Fibroblast of skin of abdomen (primary cell): ENCODE measurements around the gene CSNK1G2.
"Not testable (repeated sequence)": the region's sequence is repeated elsewhere in the genome, so short reads cannot be mapped to it uniquely, and the experiment has no call there.

Experiments used
- DNase-seq: peaks from one replicate; pipeline ENCODE4 v3.0.0-alpha.2; 2013

CSNK1G2 gene

DNA sequence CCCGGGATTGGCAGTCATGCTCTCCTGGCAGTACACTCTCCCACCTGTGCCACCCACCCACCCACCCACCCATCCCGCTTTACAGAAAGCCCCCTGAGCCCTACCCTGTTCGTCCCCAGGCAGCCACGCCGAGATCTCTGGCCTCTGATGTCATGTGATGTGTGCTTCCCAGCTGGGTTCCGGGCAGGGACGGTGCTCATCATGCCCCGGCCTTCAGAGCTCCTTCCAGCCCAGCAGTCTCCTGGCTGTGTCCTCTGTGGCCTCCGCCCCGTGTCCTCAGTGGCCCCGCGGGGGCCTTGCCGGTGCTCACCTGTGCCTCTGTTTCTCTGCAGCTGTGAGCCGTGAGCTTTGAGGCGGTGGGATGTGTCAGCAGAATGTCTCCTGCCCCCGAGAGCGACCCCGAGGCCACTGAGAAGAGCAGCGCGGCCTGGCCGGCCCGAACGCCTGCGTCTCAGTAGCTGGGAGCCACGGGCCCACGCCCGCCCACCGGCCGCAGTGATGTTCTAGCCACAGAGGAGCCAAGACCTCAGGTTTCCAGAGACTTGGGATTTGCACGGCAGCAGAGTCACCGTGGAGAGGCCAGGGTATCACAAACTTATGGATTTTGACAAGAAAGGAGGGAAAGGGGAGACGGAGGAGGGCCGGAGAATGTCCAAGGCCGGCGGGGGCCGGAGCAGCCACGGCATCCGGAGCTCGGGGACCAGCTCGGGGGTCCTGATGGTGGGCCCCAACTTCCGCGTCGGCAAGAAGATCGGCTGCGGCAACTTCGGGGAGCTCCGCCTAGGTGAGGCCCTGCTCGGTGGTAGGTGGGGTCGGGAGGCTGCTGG, 28.4 kb downstream of the CSNK1G2 start:
- no peak for DNase-seq

DNA sequence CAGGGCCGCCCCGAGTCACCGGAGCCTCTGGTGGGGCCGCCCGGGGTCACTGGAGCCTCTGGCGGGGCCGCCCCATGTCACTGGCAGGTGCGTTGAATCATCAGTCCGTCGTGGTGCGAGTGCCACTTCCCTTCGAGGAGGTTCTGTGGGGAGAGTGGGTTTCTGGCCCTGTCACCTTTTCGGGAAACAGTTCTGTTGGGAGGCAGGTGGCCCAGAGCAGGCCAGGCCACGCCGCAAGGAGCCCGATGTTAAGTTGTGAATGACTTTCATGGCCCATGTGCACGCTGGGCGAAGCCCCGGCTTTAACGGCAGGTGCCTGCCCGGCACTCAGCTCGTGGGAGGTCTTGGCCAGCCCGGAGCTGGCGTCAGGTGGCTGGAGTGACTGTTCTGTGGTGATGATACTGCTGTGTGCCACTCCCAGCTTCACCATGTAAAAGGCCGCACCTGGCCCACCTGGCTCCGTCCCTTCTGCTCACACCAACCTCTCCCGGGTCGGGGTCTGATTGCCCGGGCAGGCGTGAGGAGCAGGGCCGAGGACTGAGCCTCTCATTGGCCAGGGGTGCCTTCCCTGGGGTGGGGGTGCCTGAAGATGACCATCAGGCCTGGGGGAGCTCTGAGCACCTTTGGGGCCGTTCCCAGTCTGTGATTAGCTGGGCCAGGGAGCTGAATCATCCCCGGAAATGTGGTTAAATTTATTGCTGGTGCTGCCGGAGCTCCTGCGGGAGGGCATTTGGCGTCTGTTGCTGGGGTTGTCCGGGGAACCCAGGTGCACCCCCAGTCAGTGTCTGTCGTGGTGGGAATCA, 29.2 kb downstream of the CSNK1G2 start:
- no peak for DNase-seq

DNA sequence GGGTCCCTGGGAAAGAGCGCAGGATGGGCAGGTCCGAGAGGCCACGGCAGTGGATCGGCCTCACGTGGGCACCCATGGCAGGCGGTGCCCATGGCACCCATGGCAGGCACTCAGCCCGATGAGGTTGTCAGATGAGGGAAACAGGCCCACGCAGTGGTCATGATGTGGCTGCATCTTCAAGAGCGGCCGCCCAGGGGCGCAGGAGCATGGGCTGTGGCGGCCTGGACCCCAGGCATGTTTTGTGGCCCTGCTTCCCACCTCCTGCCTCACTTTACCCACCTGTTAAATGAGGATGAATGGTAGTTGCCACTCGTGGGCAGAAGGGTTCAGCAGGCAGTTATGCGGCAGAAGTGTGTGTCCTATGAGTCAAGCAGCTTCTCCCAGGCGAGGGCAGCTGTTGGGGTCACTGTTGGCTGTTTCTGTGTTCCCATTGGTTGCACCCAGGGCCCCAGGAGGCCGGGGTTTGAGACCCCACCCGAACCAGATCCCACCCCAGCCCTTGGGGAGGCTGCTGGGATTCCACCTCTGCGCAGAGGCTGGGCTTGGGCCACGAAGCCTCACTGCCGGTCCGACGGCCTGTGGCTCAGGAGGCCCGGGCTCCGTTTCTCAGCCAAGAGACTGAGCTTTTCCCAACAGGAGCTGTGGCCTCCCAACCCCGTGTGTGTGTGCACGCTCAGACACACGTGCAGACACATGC, 30.0 kb downstream of the CSNK1G2 start:
- no peak for DNase-seq

DNA sequence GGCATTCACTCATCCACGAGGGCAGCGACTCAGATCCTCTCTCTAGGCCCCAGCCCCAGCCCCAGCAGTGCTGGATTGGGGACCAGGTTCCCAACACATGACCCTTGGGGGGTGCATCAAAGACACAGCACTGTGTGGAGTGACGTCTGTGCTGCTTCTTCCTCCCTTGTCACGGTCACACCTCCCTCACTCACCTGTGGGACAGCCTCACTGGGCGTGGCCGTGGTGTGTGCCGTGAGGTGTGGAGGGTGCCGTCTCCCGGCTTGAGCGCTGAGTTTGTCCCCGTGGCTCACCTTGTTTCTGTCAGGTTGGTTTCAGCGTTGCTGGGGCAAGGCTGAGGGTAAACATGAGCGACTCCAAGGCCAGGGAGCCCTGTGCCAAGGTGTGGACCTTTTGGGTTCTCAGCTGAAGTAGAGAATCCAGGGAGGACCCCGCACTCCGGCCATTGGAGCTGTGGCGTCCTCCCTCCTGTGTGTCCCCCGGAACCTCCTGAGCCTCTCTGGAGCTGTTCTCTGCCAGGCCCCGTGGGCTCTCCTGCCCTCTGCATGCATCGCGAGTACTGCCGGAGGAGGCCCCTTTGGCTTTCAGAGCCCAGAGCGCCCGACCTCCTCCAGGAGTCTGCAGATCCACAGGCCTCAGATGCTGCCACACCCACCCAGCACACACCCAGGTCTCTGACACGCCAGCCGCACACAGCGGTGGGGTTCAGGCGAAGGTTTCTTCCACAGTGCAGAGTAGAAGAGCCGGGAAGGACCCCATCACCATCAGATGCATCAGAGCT, 33.6 kb downstream of the CSNK1G2 start:
- DNase-seq, result no peak

DNA sequence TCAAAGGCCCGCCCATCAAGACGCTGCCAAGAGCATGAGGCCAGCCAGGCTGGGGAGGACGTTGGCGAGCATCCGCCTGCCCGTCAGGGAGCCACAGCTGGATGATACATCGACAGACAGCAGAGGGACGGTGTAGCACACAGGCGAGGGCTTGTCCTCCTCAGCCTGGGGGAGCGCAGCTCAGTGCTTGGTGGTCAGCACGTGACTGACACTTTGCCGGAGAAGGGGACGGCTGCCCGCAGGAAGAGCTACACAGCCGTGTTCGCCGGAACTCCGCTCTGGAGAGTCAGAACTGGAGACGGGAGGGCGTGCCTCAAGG, 34.1 kb downstream of the CSNK1G2 start:
- no peak for DNase-seq

DNA sequence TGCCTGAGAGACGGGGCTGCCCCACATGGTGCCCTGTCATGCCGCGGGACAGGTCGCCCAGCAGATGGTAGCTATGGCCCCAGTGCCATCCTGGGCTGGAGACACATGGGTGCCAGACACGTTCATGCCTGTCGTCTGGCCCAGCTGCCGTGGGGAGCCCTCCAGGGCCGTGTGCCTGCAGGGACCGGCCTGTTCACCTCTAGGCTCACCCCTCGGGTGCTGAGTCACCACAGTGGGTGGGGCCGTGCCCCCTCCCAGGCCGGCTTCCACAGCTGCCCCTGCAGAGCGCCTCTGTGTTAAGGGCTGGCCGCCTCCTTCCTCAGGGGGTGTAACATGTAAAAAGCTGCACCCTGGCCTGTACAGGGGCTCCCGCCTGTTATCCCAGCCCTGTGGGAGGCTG, 36.1 kb downstream of the CSNK1G2 start:
- DNase-seq, result no peak

DNA sequence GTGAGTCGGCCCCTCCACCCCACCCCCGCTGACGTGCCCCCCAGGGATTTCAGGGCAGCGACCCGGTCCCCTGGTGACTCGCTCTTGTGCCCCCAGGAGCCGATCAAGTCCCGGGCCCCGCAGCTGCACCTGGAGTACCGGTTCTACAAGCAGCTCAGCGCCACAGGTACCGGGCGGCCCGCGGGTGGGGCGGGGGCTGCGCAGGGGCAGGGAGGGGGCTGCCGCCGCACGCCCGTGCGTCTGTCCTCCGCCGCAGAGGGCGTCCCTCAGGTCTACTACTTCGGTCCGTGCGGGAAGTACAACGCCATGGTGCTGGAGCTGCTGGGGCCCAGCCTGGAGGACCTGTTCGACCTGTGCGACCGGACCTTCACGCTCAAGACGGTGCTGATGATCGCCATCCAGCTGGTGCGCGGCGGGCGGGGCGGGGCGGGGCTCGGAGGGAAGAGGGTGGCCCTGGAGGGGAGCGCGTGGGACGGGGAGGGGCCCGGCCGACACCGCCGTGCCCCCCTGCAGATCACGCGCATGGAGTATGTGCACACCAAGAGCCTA, 37.4 kb downstream of the CSNK1G2 start:
- no peak for DNase-seq

DNA sequence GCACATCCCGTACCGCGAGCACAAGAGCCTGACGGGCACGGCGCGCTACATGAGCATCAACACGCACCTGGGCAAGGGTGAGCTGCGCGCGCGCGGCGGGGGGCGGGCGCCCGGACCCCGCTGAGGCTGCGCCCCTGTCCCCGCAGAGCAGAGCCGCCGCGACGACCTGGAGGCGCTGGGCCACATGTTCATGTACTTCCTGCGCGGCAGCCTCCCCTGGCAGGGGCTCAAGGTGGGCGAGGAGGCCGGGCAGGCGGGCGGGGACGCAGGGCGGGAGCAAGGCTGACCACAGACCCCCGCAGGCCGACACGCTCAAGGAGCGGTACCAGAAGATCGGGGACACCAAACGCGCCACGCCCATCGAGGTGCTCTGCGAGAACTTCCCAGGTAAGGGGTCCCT, 38.0 kb downstream of the CSNK1G2 start:
- DNase-seq, result no peak

DNA sequence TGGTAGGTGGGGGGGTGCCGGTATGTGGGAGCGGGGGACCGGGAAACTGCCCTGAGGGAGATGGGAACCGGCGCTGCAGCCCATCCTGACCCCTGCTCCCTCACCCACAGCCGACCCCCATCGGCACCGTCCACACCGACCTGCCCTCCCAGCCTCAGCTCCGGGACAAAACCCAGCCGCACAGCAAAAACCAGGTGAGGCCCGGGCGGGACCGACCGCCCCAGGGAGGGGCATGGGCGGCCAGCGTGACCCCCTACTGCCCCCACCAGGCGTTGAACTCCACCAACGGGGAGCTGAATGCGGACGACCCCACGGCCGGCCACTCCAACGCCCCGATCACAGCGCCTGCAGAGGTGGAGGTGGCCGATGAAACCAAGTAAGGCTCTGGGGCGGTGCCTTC, 38.7 kb downstream of the CSNK1G2 start:
- DNase-seq, result no peak

DNA sequence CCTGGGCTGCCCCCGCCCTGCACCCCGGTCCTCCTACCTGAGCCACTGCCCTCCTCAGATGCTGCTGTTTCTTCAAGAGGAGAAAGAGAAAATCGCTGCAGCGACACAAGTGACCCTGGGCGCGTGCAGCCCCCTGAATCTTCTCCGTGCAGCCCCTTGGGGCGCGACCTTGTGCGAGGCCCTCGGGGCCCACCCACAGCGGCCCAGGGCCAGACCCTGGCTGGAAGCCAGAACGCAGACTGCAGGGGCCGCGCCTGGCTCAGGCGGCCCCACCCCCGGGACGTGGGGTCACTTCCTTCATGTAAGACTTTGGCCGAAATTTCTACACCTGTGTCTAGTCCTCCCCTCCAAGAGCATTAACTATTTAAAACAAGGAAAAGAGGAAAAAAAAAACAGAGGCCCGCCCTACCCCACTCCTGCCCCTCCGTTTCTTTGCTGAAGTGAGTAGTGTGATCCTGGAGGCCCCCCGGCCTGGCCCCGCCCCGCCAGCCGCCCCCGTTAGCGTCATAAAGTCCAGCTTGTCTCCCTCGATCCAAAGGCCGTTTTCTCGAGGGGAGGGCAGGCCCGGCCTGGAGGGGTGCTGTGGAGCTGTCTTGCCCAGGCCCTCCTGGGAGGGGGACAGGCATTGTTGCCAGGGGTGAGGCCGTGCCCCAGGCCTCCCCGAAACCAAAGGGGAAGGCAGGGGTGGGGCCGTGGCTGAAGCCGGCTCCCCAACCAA, 39.3 kb downstream of the CSNK1G2 start:
- DNase-seq, result no peak

DNA sequence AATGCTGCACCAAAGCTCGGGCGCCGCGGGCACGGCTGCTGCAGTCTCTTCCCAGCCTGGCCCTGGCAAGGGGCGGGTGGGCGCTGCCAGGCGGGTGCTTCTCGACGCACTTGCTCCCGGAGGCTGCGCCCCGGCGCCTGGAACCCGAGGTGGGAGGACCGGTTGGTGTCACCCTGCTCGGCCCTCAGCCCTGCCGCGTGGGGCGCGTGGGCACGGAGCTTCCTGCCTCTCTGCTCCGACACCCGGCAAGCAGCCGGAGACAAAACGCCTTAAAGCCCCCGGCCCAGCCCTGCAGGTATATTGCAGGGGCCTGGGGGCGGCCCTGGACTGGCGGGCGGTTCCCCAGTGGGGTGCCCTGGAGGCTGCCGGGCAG, 39.8 kb downstream of the CSNK1G2 start:
- no peak for DNase-seq

DNA sequence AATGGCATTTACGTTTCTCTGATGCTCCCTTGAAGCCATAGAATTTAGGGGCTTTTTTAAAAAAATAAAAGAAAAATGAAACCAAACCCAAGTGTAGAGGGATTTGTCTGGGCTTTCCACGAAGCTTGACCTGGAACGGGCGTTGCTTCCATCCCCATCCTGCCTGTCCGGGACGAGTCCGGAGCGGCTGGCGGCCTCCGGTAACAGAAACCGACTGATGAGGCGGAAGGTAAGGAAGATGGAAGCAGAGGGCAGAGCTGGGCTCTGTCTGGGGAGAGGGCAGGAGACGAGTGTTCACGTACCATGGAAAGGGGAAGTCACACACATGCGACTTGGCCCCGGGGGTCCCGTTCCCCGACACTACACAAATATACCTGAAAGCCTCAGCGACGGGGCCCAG, 40.3 kb downstream of the CSNK1G2 start:
- no peak for DNase-seq

DNA sequence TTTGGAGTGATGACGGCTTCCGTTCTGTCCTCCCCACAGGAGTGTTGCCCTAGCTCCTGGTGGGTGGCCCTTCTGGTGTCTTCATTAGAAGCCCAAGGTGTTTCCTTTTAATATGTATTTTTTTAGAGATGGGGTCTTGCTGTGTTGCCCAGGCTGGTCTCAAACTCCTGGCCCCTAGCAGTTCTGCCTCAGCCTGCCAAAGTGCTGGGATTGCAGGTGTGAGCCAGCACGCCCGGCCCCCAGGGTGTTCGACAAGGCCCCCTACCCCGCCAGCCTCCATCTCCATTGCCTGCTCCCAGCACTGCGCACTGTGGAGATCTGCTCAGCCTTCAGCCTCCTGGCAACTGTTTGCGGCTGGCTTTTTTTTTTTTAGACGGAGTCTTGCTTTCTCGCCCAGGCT, 43.4 kb downstream of the CSNK1G2 start:
- DNase-seq, result no peak

DNA sequence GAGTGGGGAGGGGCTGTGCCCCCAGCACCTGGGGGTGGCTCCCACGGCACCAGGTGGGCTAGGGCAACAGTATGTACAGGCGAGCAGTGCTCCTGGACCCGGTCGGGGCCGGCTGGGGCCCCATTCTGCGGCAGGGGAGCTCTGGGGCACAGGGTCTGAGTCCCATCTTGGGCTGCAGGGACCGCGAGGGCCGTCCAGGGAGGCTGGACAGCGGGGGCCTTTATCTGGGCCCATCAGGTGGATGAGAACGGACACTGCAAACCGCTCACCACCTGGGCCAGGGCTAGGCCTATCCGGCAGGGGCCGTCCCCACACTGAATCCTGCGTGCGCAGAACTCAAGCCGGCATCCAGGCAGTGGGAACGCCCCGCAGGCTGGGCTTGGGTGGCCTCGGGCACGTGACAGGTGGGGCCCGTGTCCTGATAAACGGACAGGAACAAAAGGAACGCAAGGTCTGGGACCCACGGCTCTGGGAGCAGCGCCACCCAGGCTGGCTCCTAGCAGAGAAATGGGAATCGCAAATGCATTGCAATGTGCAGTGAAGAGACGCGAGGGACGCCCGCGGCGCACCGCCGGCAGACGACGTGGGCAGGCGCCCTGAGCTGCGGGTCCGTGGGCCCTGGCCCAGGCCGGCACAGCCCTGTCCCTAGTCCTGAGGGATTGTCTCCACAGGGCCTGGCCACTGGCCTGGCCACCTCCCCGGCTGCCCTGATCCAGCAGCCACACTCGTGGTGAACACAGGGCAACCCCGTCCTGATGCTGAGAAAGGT, 44.8 kb downstream of the CSNK1G2 start:
- no peak for DNase-seq

DNA sequence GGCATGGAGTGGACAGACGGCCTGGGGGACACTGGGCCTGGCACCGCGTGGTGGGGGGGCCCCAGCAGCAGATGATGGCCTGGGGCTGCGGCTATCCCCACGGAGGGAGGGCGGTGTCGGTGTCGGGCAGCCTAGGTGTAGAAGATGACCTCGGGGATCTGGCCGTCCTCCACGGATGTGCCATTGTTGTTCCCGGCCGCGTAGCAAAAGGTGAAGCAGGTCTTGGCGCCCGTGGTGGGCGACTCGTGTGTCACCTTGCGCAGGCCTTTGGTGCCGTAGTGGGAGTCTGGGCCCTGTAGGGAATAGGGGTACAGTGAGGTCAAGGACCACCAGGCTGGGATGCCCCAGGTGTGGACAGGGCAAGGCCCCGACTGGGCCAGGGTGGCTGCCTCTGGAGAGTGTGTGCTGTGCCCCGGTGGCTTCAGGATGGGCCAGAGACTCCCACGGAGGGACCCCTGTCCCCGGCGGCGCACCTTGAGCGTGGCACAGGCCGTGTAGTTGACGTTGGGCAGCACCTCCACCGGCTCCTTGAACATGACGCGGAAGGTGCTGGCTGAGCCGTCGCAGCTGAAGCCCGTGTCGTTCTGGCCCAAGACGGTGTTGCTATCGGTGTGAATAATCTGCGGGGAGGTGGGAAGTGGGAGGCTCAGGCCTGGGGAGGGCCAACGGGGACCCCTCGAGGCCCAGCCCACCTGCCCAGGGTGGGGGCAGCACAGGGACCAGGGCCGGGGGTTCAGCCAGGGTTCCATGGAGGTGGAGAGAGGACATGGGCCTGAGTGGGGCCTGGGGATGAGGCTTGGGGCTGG, 45.6 kb downstream of the CSNK1G2 start:
- no peak for DNase-seq

DNA sequence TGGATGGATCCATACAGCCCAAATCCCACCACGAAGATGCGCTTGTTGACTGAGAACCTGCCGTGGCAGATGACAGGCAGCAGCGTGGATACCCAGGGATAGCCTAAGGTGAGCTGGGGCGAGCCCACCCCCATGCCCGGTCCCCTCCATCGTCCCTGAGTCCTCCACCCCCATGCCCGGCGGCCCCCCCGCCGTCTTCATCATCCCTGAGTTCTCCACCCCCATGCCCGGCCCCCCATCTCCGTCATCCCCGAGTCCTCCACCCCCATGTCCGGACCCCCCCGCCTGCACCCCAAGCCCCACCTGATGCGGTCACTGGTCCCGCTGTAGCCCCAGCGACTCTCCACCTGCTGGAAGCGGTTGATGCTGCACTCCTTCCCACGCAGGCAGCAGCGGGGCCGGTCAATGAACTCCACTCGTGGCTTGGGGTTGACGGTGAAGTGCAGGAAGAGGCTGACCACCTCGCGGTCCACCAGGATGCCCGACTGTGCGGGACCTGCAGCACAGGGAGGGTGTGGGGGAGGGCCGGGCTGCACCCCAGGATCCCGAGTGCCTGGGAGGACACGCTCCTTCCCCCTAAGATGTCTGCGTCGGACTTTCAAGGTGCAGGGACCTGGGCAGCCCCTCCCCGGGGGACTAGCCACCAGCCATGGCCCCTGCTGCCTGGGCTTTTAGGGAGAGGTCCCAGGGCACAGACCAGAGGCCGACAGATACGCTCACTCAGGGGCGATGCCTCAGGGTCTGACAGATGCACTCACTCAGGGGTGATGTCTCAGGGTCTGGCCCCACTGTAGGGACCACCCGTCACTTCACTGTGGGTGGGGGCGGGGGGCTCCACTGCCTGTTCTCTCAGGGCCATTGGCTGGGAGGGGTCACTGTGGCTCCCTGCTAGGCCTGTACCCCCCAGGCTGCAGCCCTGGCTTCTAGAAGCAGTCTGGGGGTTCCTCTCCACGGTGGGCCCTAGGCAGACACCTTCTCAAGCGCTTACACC, 46.5 kb downstream of the CSNK1G2 start:
- DNase-seq, result no peak

DNA sequence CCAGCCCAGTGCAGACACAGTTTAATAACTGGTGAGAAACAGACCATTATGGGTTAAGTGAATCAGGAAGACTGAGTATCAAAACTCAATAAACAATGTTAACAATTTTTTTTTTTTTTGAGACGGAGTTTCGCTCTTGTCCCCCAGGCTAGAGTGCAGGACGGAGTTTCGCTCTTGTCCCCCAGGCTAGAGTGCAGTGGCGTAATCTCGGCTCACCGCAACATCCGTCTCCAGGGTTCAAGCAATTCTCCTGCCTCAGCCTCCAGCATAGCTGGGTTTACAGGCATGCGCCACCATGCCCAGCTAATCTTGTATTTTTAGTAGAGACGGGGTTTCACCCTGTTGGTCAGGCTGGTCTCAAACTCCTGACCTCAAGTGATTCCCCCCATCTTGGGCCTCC, 47.5 kb downstream of the CSNK1G2 start:
- not testable (repeated sequence) for DNase-seq

DNA sequence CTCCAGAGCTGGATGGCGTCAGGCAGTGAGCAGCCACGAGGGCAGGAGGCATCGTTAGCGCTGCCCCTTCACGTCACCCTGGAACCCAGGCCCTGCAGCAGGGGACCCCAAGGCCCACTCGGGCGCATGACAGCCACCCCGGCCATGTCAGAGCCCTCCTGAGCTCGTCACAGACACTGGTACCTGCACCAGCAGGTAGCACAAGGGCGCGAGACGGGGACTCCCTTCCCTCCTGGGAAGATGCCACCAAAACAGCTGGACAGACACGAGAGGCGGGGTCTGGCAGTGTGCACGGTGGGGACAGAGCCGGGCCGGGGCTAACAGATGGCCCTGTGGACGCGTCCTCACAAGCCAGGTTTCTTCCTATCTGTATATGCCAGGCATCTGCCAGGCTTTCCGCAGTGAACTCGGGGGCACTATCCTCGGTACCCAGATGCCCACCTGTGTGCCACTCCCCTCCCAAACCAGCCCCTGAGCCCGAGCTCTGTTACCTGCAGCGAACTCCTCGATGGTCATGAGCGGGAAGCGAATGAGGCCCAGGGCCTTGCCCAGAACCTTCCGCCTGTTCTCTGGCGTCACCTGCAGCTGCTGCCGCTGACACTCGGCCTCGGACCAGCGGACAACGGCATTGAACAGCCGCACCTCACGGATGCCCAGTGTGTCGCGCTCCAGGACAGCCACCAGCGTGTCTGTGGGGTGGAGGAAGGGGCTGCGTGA, 48.7 kb downstream of the CSNK1G2 start:
- no peak for DNase-seq
